HG03064 (cell line): ENCODE data around the gene ALPK1.

ENCODE experiments used
- ATAC-seq: cut with Tn5 transposase; IDR thresholded peaks from one replicate; pipeline ENCODE4 v1.9.1; 2021; ENCODE audit warnings: low read depth; ENCODE audit not compliant: unreplicated experiment

ALPK1 gene

GRCh38 chr4:112370466-112370865, 73.3 kb downstream of the ALPK1 start:
- ATAC-seq = no peak

GRCh38 chr4:112371361-112371760, 74.2 kb downstream of the ALPK1 start:
- no peak for ATAC-seq

- no peak for ATAC-seq
These were observed 77.7 kb downstream of the ALPK1 start for GRCh38 chr4:112374850-112375249.

- ATAC-seq = no peak
These were observed 80.0 kb downstream of the ALPK1 start for GRCh38 chr4:112377171-112377570.

GRCh38 chr4:112377594-112378242, 80.5 kb downstream of the ALPK1 start:
- no peak for ATAC-seq

GRCh38 chr4:112378243-112378620, 81.1 kb downstream of the ALPK1 start:
- no peak for ATAC-seq

- ATAC-seq = no peak
These were observed 81.7 kb downstream of the ALPK1 start for GRCh38 chr4:112378858-112379257.

GRCh38 chr4:112379306-112379705, 82.1 kb downstream of the ALPK1 start:
- ATAC-seq = no peak

- ATAC-seq = no peak
These were observed 85.0 kb downstream of the ALPK1 start for GRCh38 chr4:112381996-112382692.

GRCh38 chr4:112386071-112386470, 88.9 kb downstream of the ALPK1 start:
- no peak for ATAC-seq

- no peak for ATAC-seq
These were observed 104.9 kb downstream of the ALPK1 start for GRCh38 chr4:112402098-112402497.

GRCh38 chr4:112403101-112403945, 106.2 kb downstream of the ALPK1 start:
- ATAC-seq = no peak

GRCh38 chr4:112410364-112410763, 113.2 kb downstream of the ALPK1 start:
- no peak for ATAC-seq

- no peak for ATAC-seq
These were observed 113.6 kb downstream of the ALPK1 start for GRCh38 chr4:112410804-112411203.

- ATAC-seq = no peak
These were observed 114.8 kb downstream of the ALPK1 start for GRCh38 chr4:112411781-112412550.

GRCh38 chr4:112416464-112416863, 119.3 kb downstream of the ALPK1 start:
- ATAC-seq = no peak

- ATAC-seq = no peak
These were observed 120.9 kb downstream of the ALPK1 start for GRCh38 chr4:112418092-112418491.

- ATAC-seq = no peak
These were observed 124.7 kb downstream of the ALPK1 start for GRCh38 chr4:112421911-112422310.

GRCh38 chr4:112422644-112423043, 125.5 kb downstream of the ALPK1 start:
- ATAC-seq = no peak

GRCh38 chr4:112423591-112423990, 126.4 kb downstream of the ALPK1 start:
- no peak for ATAC-seq

GRCh38 chr4:112425823-112426222, 128.7 kb downstream of the ALPK1 start:
- ATAC-seq = no peak
